LoVo (cell line): ENCODE results near the gene U2SURP.
"Not testable (repeated sequence)": the region's sequence is repeated elsewhere in the genome, so short reads cannot be mapped to it uniquely, and the experiment has no call there.

ENCODE experiments used
- DNase-seq: peaks from one replicate; pipeline ENCODE4 v3.0.0-alpha.2; 2016; ENCODE audit warnings: low spot score

Gene U2SURP

GRCh38 chr3:142976621-142977398 lies 24.6 kb upstream of the U2SURP start:
- peak; percentile 37 for DNase-seq

- DNase-seq, result no peak
These were observed 24.0 kb upstream of the U2SURP start for GRCh38 chr3:142977399-142977728.

- no peak for DNase-seq
These were observed 20.3 kb upstream of the U2SURP start for GRCh38 chr3:142981108-142981507.

GRCh38 chr3:142982038-142982773 lies 19.2 kb upstream of the U2SURP start:
- DNase-seq, result no peak

GRCh38 chr3:142983318-142983717 lies 18.1 kb upstream of the U2SURP start:
- DNase-seq, result no peak

- no peak for DNase-seq
These were observed 17.1 kb upstream of the U2SURP start for GRCh38 chr3:142984255-142984654.

- DNase-seq, result peak; percentile 67
These were observed 14.2 kb upstream of the U2SURP start for GRCh38 chr3:142987080-142987700.

GRCh38 chr3:142987707-142988106 lies 13.7 kb upstream of the U2SURP start:
- DNase-seq, result no peak

- not testable (repeated sequence) for DNase-seq
These were observed 13.1 kb upstream of the U2SURP start for GRCh38 chr3:142988221-142988620.

GRCh38 chr3:142988826-142989225 lies 12.5 kb upstream of the U2SURP start:
- DNase-seq, result not testable (repeated sequence)

GRCh38 chr3:142990721-142991120 lies 10.6 kb upstream of the U2SURP start:
- no peak for DNase-seq

- no peak for DNase-seq
These were observed 9.0 kb upstream of the U2SURP start for GRCh38 chr3:142992323-142992722.

- peak; percentile 68 for DNase-seq
These were observed 7.4 kb upstream of the U2SURP start for GRCh38 chr3:142993958-142994442.

- DNase-seq, result no peak
These were observed 4.0 kb upstream of the U2SURP start for GRCh38 chr3:142997330-142997729.

- DNase-seq, result no peak
These were observed 2.9 kb upstream of the U2SURP start for GRCh38 chr3:142998439-142998838.

GRCh38 chr3:142999881-143000280 lies 1.5 kb upstream of the U2SURP start:
- no peak for DNase-seq

GRCh38 chr3:143000528-143000927 lies 842 bp upstream of the U2SURP start:
- DNase-seq, result peak; percentile 78

GRCh38 chr3:143001034-143001368 lies 369 bp upstream of the U2SURP start:
- no peak for DNase-seq

- peak; percentile 15 for DNase-seq
These were observed 828 bp downstream of the U2SURP start for GRCh38 chr3:143002083-143002712.

- DNase-seq, result no peak
These were observed 1.4 kb downstream of the U2SURP start for GRCh38 chr3:143002727-143003126.

- no peak for DNase-seq
These were observed 3.5 kb downstream of the U2SURP start for GRCh38 chr3:143004823-143005222.

- no peak for DNase-seq
These were observed 8.7 kb downstream of the U2SURP start for GRCh38 chr3:143010024-143010423.

- no peak for DNase-seq
These were observed 10.3 kb downstream of the U2SURP start for GRCh38 chr3:143011705-143012104.
